ENCODE data around the gene PLEKHA4. TPM values are rescaled to one million over a fixed set of nuclear protein-coding genes. Genes with fewer than 3 reads are reported as not detected.

PLEKHA4 gene
- polyA plus RNA-seq, 3 donors, result 0.69 to 1.5 (median 1.1) TPM

- no peaks in the 10 kb centered on the region for H3K9me3 Mint-ChIP-seq
- peaks cover 0 to 2% (median 1%) of the 10 kb centered on the region in 3 donors for H3K27me3 Mint-ChIP-seq (ENCODE audit: low read depth in 3 of 3)
- no peak overlapping the region for H3K27ac Mint-ChIP-seq
- H3K4me1 Mint-ChIP-seq, result peaks cover 3% of the 10 kb centered on the region
- H2AFZ ChIP-seq (ENCODE audit: insufficient read depth, low read depth, low read length, poor library complexity, severe bottlenecking), result no peak overlapping the region
- H3K4me3 Mint-ChIP-seq, result no peak overlapping the region
- H3K4me1 ChIP-seq (ENCODE audit: control insufficient read depth in 1 of 2, insufficient read depth in 2 of 2, low read length in 2 of 2), result peaks cover 0 to 2% of the 10 kb centered on the region in 2 donors
- no peaks in the 10 kb centered on the region for H3K27me3 ChIP-seq (ENCODE audit: control insufficient read depth in 2 of 2, insufficient read depth in 2 of 2, low read length in 2 of 2)
- H3K4me2 ChIP-seq (replicated peaks; ENCODE audit: extremely low read depth, low read length, poor library complexity, severe bottlenecking), result no peak overlapping the region
- no peaks in the 10 kb centered on the region for H3K36me3 ChIP-seq (replicated peaks in 1 of 2; ENCODE audit: control insufficient read depth in 1 of 2, insufficient read depth in 2 of 2, low read length in 2 of 2)
- H3K79me2 ChIP-seq (ENCODE audit: insufficient read depth, low read length), result peaks cover 2% of the 10 kb centered on the region
- no peak for DNase-seq
- no peak overlapping the region for H3K9ac ChIP-seq (ENCODE audit: insufficient read depth, low read length, poor library complexity, severe bottlenecking)
- H3K27ac ChIP-seq (ENCODE audit: low read depth in 1 of 2, low read length in 2 of 2), result no peak overlapping the region
- H3K36me3 Mint-ChIP-seq, result peaks cover 5 to 6% of the 10 kb centered on the region in 2 donors
- intact Hi-C loops (cut with micrococcal nuclease), result no loop called here
- no peaks in the 10 kb centered on the region for H3K9me3 ChIP-seq (replicated peaks in 1 of 2; ENCODE audit: control insufficient read depth in 1 of 2, insufficient read depth in 1 of 2, low read length in 2 of 2)
- H4K20me1 ChIP-seq (ENCODE audit: insufficient read depth, low read length), result no peaks in the 10 kb centered on the region
- H3K4me3 ChIP-seq (replicated peaks in 1 of 3; ENCODE audit: low read depth in 2 of 3, low read length in 3 of 3), result no peak overlapping the region
- WGBS (ENCODE audit: insufficient coverage), result 95% methylated on average over 2 of the region's 8 CpGs
- TF ChIP-seq CTCF (IDR thresholded peaks at IDR 0.05), result no peak
Observed at GRCh38 chr19:48804496-48804895, 63.9 kb downstream of the PLEKHA4 start.

DNA sequence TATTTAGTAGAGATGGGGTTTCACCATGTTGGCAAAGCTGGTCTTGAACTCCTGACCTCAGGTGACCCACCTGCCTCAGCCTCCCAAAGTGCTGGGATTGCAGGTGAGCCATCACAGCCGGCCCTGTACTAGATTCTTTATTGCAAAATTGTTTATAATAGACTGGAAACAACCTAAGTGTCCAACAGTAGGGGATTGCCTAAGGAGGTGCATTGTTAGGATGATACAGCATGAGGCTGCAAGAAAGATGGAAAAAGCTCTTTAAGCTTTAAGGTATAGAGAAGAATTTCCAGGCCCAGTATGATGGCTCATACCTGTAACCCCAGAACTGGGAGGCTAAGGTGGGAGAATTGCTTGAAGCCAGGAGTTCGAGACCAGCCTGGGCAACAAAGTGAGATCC lies 65.8 kb downstream of the PLEKHA4 start:
- Mint-ChIP-seq H3K4me1 (no peaks in the 10 kb centered on the region), H3K36me3 (peaks cover 3 to 8% of the 10 kb centered on the region in 2 donors), H3K4me3 (no peak overlapping the region), H3K27me3 (ENCODE audit: low read depth in 3 of 3) (peaks cover 0 to 3% (median 2%) of the 10 kb centered on the region in 3 donors), H3K27ac (no peak overlapping the region), H3K9me3 (no peaks in the 10 kb centered on the region)
- no peaks in the 10 kb centered on the region for H4K20me1 ChIP-seq (ENCODE audit: insufficient read depth, low read length)
- intact Hi-C loops (cut with micrococcal nuclease), result no loop called here
- no peak for TF ChIP-seq CTCF (IDR thresholded peaks at IDR 0.05)
- H3K4me2 ChIP-seq (replicated peaks; ENCODE audit: extremely low read depth, low read length, poor library complexity, severe bottlenecking), result no peak overlapping the region
- no peaks in the 10 kb centered on the region for H3K4me1 ChIP-seq (ENCODE audit: control insufficient read depth in 1 of 2, insufficient read depth in 2 of 2, low read length in 2 of 2)
- H3K27me3 ChIP-seq (ENCODE audit: control insufficient read depth in 2 of 2, insufficient read depth in 2 of 2, low read length in 2 of 2), result no peaks in the 10 kb centered on the region
- H3K9ac ChIP-seq (ENCODE audit: insufficient read depth, low read length, poor library complexity, severe bottlenecking), result no peak overlapping the region
- no peak overlapping the region for H3K4me3 ChIP-seq (replicated peaks in 1 of 3; ENCODE audit: low read depth in 2 of 3, low read length in 3 of 3)
- DNase-seq, result no peak
- H3K27ac ChIP-seq (ENCODE audit: low read depth in 1 of 2, low read length in 2 of 2), result no peak overlapping the region
- no peaks in the 10 kb centered on the region for H3K36me3 ChIP-seq (replicated peaks in 1 of 2; ENCODE audit: control insufficient read depth in 1 of 2, insufficient read depth in 2 of 2, low read length in 2 of 2)
- WGBS (ENCODE audit: insufficient coverage), result 100% methylated on average over 1 of the region's 2 CpGs
- H3K9me3 ChIP-seq (replicated peaks in 1 of 2; ENCODE audit: control insufficient read depth in 1 of 2, insufficient read depth in 1 of 2, low read length in 2 of 2), result no peaks in the 10 kb centered on the region
- no peaks in the 10 kb centered on the region for H3K79me2 ChIP-seq (ENCODE audit: insufficient read depth, low read length)
- H2AFZ ChIP-seq (ENCODE audit: insufficient read depth, low read depth, low read length, poor library complexity, severe bottlenecking), result no peak overlapping the region
